ENCODE results near the gene CAMTA1. TPM values are rescaled to one million over a fixed set of nuclear protein-coding genes. Genes with fewer than 3 reads are reported as not detected.

The CAMTA1 gene
- total RNA-seq, 2 donors from 2014 or later = 105 to 113 TPM

GRCh38 chr1:7722670-7723012 lies 937.4 kb downstream of the CAMTA1 start:
- Histone ChIP-seq H3K36me3 (no peaks in the 10 kb centered on the region), H3K4me3 (no peak overlapping the region), H3K4me1 (ENCODE audit: control insufficient read depth in 1 of 2, low read depth in 2 of 2) (peaks cover 0 to 20% of the 10 kb centered on the region in 2 donors), H3K27ac (no peak overlapping the region), H3K9me3 (no peaks in the 10 kb centered on the region), H3K27me3 (replicated peaks; ENCODE audit: insufficient read depth) (no peaks in the 10 kb centered on the region)
- no peak for TF ChIP-seq CTCF (IDR thresholded peaks at IDR 0.05)
- DNase-seq (ENCODE audit: low spot score) = no peak
- no peak for ATAC-seq (ENCODE audit: insufficient number of reproducible peaks, low FRiP score, low read depth)

GRCh38 chr1:7726623-7727022 lies 941.4 kb downstream of the CAMTA1 start:
- Histone ChIP-seq H3K27me3 (replicated peaks; ENCODE audit: insufficient read depth) (no peaks in the 10 kb centered on the region), H3K27ac (no peak overlapping the region), H3K4me1 (ENCODE audit: control insufficient read depth in 1 of 2, low read depth in 2 of 2) (peaks cover 0 to 23% of the 10 kb centered on the region in 2 donors), H3K36me3 (no peaks in the 10 kb centered on the region), H3K9me3 (no peaks in the 10 kb centered on the region), H3K4me3 (no peak overlapping the region)
- DNase-seq (ENCODE audit: low spot score) (no peak), ATAC-seq (ENCODE audit: insufficient number of reproducible peaks, low FRiP score, low read depth) (no peak)
- no peak for TF ChIP-seq CTCF (IDR thresholded peaks at IDR 0.05)

GRCh38 chr1:7727809-7728471 lies 942.7 kb downstream of the CAMTA1 start:
- H3K27me3 ChIP-seq (replicated peaks; ENCODE audit: insufficient read depth) = no peaks in the 10 kb centered on the region
- ATAC-seq (ENCODE audit: insufficient number of reproducible peaks, low FRiP score, low read depth) = no peak

GRCh38 chr1:7729761-7730160 lies 944.5 kb downstream of the CAMTA1 start:
- no peak for ATAC-seq (ENCODE audit: insufficient number of reproducible peaks, low FRiP score, low read depth)
- H3K27ac ChIP-seq = no peak overlapping the region
- no peak for TF ChIP-seq CTCF (IDR thresholded peaks at IDR 0.05)
- H3K27me3 ChIP-seq (replicated peaks; ENCODE audit: insufficient read depth) = no peaks in the 10 kb centered on the region
- H3K4me1 ChIP-seq (ENCODE audit: control insufficient read depth in 1 of 2, low read depth in 2 of 2) = peaks cover 0 to 17% of the 10 kb centered on the region in 2 donors
- DNase-seq (ENCODE audit: low spot score) = no peak
- no peak overlapping the region for H3K4me3 ChIP-seq
- no peaks in the 10 kb centered on the region for H3K36me3 ChIP-seq
- H3K9me3 ChIP-seq = no peaks in the 10 kb centered on the region

More at GRCh38 chr1:7727809-7728471, 942.7 kb downstream of the CAMTA1 start:
- DNase-seq (ENCODE audit: low spot score) = no peak
- H3K9me3 ChIP-seq = no peaks in the 10 kb centered on the region
- H3K4me3 ChIP-seq = no peak overlapping the region
- H3K36me3 ChIP-seq = no peaks in the 10 kb centered on the region
- no peak overlapping the region for H3K27ac ChIP-seq
- no peak for TF ChIP-seq CTCF (IDR thresholded peaks at IDR 0.05)
- H3K4me1 ChIP-seq (ENCODE audit: control insufficient read depth in 1 of 2, low read depth in 2 of 2) = peaks cover 0 to 19% of the 10 kb centered on the region in 2 donors

- ATAC-seq (ENCODE audit: insufficient number of reproducible peaks, low FRiP score, low read depth) = no peak
- TF ChIP-seq CTCF (IDR thresholded peaks at IDR 0.05) = no peak
- Histone ChIP-seq H3K27ac (no peak overlapping the region), H3K36me3 (no peaks in the 10 kb centered on the region), H3K9me3 (no peaks in the 10 kb centered on the region), H3K4me3 (no peak overlapping the region), H3K4me1 (ENCODE audit: control insufficient read depth in 1 of 2, low read depth in 2 of 2) (peaks cover 0 to 8% of the 10 kb centered on the region in 2 donors), H3K27me3 (replicated peaks; ENCODE audit: insufficient read depth) (no peaks in the 10 kb centered on the region)
- DNase-seq (ENCODE audit: low spot score) = no peak
Observed at GRCh38 chr1:7732331-7732730, 947.1 kb downstream of the CAMTA1 start.
